Immature natural killer cell (primary cell): ENCODE data around the gene DYNLT2B. TPM values are rescaled to one million over a fixed set of nuclear protein-coding genes. Genes with fewer than 3 reads are reported as not detected.
A peak's percentile ranks its signal among the peaks of the same experiment; 100 is the strongest.

ENCODE experiments used
- DNase-seq, 3 donors: peaks; one replicate each; pipeline ENCODE4 v3.0.0; 2022; ENCODE audit warnings: mixed read lengths in 1 of 3
- H3K27ac Mint-ChIP-seq, 6 donors: one replicate each; pipeline ENCODE4 v1.8.0; 2020; ENCODE audit warnings: mixed read lengths in 6 of 6, mild to moderate bottlenecking in 5 of 6, inconsistent platforms in 4 of 6, moderate library complexity in 3 of 6
- H3K27me3 Mint-ChIP-seq, 3 donors: one replicate each; pipeline ENCODE4 v1.8.0; 2020 to 2021; ENCODE audit warnings: low read depth in 3 of 3, mild to moderate bottlenecking in 3 of 3, mixed read lengths in 3 of 3, moderate library complexity in 3 of 3, inconsistent platforms in 1 of 3
- H3K36me3 Mint-ChIP-seq, 3 donors: one replicate each; pipeline ENCODE4 v1.8.0; 2020; ENCODE audit warnings: mixed read lengths in 3 of 3, inconsistent platforms in 2 of 3, mild to moderate bottlenecking in 2 of 3
- H3K4me1 Mint-ChIP-seq, 2 donors: one replicate each; pipeline ENCODE4 v1.8.0; 2020; ENCODE audit warnings: inconsistent platforms in 2 of 2, mild to moderate bottlenecking in 2 of 2, mixed read lengths in 2 of 2, moderate library complexity in 1 of 2
- H3K4me3 Mint-ChIP-seq, 5 donors: one replicate each; pipeline ENCODE4 v1.8.0; 2020; ENCODE audit warnings: mild to moderate bottlenecking in 5 of 5, mixed read lengths in 5 of 5, inconsistent platforms in 3 of 5, moderate library complexity in 3 of 5
- H3K9me3 Mint-ChIP-seq, 6 donors: one replicate each; pipeline ENCODE4 v1.8.0; 2020; ENCODE audit warnings: mild to moderate bottlenecking in 6 of 6, mixed read lengths in 6 of 6, inconsistent platforms in 4 of 6, moderate library complexity in 3 of 6
- polyA plus RNA-seq, 3 donors: library from polyadenylated mRNA; unstranded; fragments of 300-500 nt; fragmentation: Illumina TruSeq; gene quantifications; one replicate each; pipeline ENCODE4 v1.2.3, GENCODE V29; 2021

DYNLT2B gene
- polyA plus RNA-seq, 3 donors from 2014 or later = 15.6 to 17.8 (median 16.8) TPM

GRCh38 chr3:196340466-196340865 lies 22.4 kb upstream of the DYNLT2B start:
- Mint-ChIP-seq H3K27ac (peak overlapping the region in 2 of 6 donors; percentile 56 to 69), H3K36me3 (peaks cover 0 to under 1% (median 0%) of the 10 kb centered on the region in 3 donors), H3K4me1 (peaks cover 5 to 14% of the 10 kb centered on the region in 2 donors), H3K9me3 (no peaks in the 10 kb centered on the region), H3K4me3 (no peak overlapping the region), H3K27me3 (peaks cover 0 to 8% (median 1%) of the 10 kb centered on the region in 3 donors)
- no peak for DNase-seq

GRCh38 chr3:196339493-196340254 lies 21.6 kb upstream of the DYNLT2B start:
- no peaks in the 10 kb centered on the region for H3K9me3 Mint-ChIP-seq
- H3K4me3 Mint-ChIP-seq = peak overlapping the region in 1 of 5 donors; percentile 10
- no peak for DNase-seq
- H3K4me1 Mint-ChIP-seq = peaks cover 3 to 14% of the 10 kb centered on the region in 2 donors
- H3K27me3 Mint-ChIP-seq = peaks cover 0 to 8% (median 1%) of the 10 kb centered on the region in 3 donors
- no peaks in the 10 kb centered on the region for H3K36me3 Mint-ChIP-seq
- H3K27ac Mint-ChIP-seq = peak overlapping the region in 3 of 6 donors; percentile 56 to 91 (median 72)

- H3K27me3 Mint-ChIP-seq = peaks cover 0 to 8% (median 1%) of the 10 kb centered on the region in 3 donors
These were observed 21.0 kb upstream of the DYNLT2B start for GRCh38 chr3:196339044-196339443.

GRCh38 chr3:196336319-196337145 lies 18.5 kb upstream of the DYNLT2B start:
- Mint-ChIP-seq H3K36me3 (no peaks in the 10 kb centered on the region), H3K4me3 (peak overlapping the region in 4 of 5 donors; percentile 69 to 94 (median 76)), H3K4me1 (peaks cover 0 to 12% of the 10 kb centered on the region in 2 donors), H3K9me3 (no peaks in the 10 kb centered on the region), H3K27me3 (peaks cover 0 to 11% (median 1%) of the 10 kb centered on the region in 3 donors), H3K27ac (peak overlapping the region in 5 of 6 donors; percentile 13 to 91 (median 45))
- DNase-seq = no peak

More at GRCh38 chr3:196339044-196339443, 21.0 kb upstream of the DYNLT2B start:
- Mint-ChIP-seq H3K36me3 (no peaks in the 10 kb centered on the region), H3K9me3 (no peaks in the 10 kb centered on the region), H3K4me3 (peak overlapping the region in 3 of 5 donors; percentile 9 to 94 (median 73)), H3K4me1 (peaks cover 0 to 12% of the 10 kb centered on the region in 2 donors), H3K27ac (peak overlapping the region; percentile 40 to 91 (median 70))
- DNase-seq = no peak

GRCh38 chr3:196335503-196335948 lies 17.5 kb upstream of the DYNLT2B start:
- no peaks in the 10 kb centered on the region for H3K9me3 Mint-ChIP-seq
- no peaks in the 10 kb centered on the region for H3K36me3 Mint-ChIP-seq
- H3K4me1 Mint-ChIP-seq = peaks cover 0 to 12% of the 10 kb centered on the region in 2 donors
- peaks cover 0 to 11% (median 1%) of the 10 kb centered on the region in 3 donors for H3K27me3 Mint-ChIP-seq
- peak overlapping the region in 4 of 6 donors; percentile 51 to 89 (median 76) for H3K27ac Mint-ChIP-seq
- no peak for DNase-seq
- H3K4me3 Mint-ChIP-seq = peak overlapping the region; percentile 52 to 84 (median 60)

- DNase-seq = no peak
- Mint-ChIP-seq H3K27me3 (peaks cover 0 to 11% (median 1%) of the 10 kb centered on the region in 3 donors), H3K9me3 (no peaks in the 10 kb centered on the region), H3K4me3 (no peak overlapping the region), H3K27ac (no peak overlapping the region), H3K36me3 (peaks cover 0 to 5% (median 0%) of the 10 kb centered on the region in 3 donors), H3K4me1 (peaks cover 0 to 12% of the 10 kb centered on the region in 2 donors)
These were observed 16.9 kb upstream of the DYNLT2B start for GRCh38 chr3:196334982-196335381.

GRCh38 chr3:196332168-196332567 lies 14.1 kb upstream of the DYNLT2B start:
- peaks cover 0 to 6% (median 0%) of the 10 kb centered on the region in 3 donors for H3K36me3 Mint-ChIP-seq
- peaks cover 0 to 4% (median 0%) of the 10 kb centered on the region in 3 donors for H3K27me3 Mint-ChIP-seq
- H3K4me3 Mint-ChIP-seq = no peak overlapping the region
- no peaks in the 10 kb centered on the region for H3K9me3 Mint-ChIP-seq
- H3K27ac Mint-ChIP-seq = no peak overlapping the region
- no peak for DNase-seq
- peaks cover 0 to 2% of the 10 kb centered on the region in 2 donors for H3K4me1 Mint-ChIP-seq

GRCh38 chr3:196327405-196327804 lies 9.4 kb upstream of the DYNLT2B start:
- H3K9me3 Mint-ChIP-seq = no peaks in the 10 kb centered on the region
- peak overlapping the region in 1 of 5 donors; percentile 1 for H3K4me3 Mint-ChIP-seq
- H3K4me1 Mint-ChIP-seq = peaks cover 0 to 6% of the 10 kb centered on the region in 2 donors
- peak overlapping the region in 4 of 6 donors; percentile 53 to 81 (median 72) for H3K27ac Mint-ChIP-seq
- no peak for DNase-seq
- H3K27me3 Mint-ChIP-seq = peaks cover 0 to 2% (median 0%) of the 10 kb centered on the region in 3 donors
- peaks cover 0 to 9% (median 0%) of the 10 kb centered on the region in 3 donors for H3K36me3 Mint-ChIP-seq

- DNase-seq = peak in 2 of 3 donors; percentile 13 to 43
- Mint-ChIP-seq H3K36me3 (peaks cover 0 to 9% (median 0%) of the 10 kb centered on the region in 3 donors), H3K4me3 (peak overlapping the region in 2 of 5 donors; percentile 10 to 17), H3K27ac (peak overlapping the region; percentile 16 to 92 (median 78)), H3K4me1 (peaks cover 0 to 6% of the 10 kb centered on the region in 2 donors), H3K27me3 (peaks cover 0 to 2% (median 0%) of the 10 kb centered on the region in 3 donors), H3K9me3 (no peaks in the 10 kb centered on the region)
These were observed 8.9 kb upstream of the DYNLT2B start for GRCh38 chr3:196326936-196327335.

- no peak for DNase-seq
- H3K4me3 Mint-ChIP-seq = no peak overlapping the region
- H3K27me3 Mint-ChIP-seq = peaks cover 0 to 5% (median 2%) of the 10 kb centered on the region in 3 donors
- no peak overlapping the region for H3K27ac Mint-ChIP-seq
- H3K36me3 Mint-ChIP-seq = peaks cover 0 to 3% (median 0%) of the 10 kb centered on the region in 3 donors
- no peaks in the 10 kb centered on the region for H3K9me3 Mint-ChIP-seq
- peaks cover 0 to 13% of the 10 kb centered on the region in 2 donors for H3K4me1 Mint-ChIP-seq
These were observed 5.7 kb upstream of the DYNLT2B start for GRCh38 chr3:196323691-196324090.

- no peak for DNase-seq
- peaks cover 5 to 9% (median 7%) of the 10 kb centered on the region in 3 donors for H3K27me3 Mint-ChIP-seq
- no peaks in the 10 kb centered on the region for H3K9me3 Mint-ChIP-seq
- no peak overlapping the region for H3K4me3 Mint-ChIP-seq
- H3K36me3 Mint-ChIP-seq = peaks cover 0 to 3% (median 0%) of the 10 kb centered on the region in 3 donors
- peaks cover 0 to 13% of the 10 kb centered on the region in 2 donors for H3K4me1 Mint-ChIP-seq
- H3K27ac Mint-ChIP-seq = no peak overlapping the region
These were observed 5.0 kb upstream of the DYNLT2B start for GRCh38 chr3:196323016-196323415.

GRCh38 chr3:196321162-196321561 lies 3.1 kb upstream of the DYNLT2B start:
- DNase-seq = no peak
- Mint-ChIP-seq H3K36me3 (peaks cover 0 to 3% (median 0%) of the 10 kb centered on the region in 3 donors), H3K27me3 (peaks cover 13 to 23% (median 18%) of the 10 kb centered on the region in 3 donors), H3K27ac (no peak overlapping the region), H3K9me3 (no peaks in the 10 kb centered on the region), H3K4me3 (no peak overlapping the region), H3K4me1 (peaks cover 6 to 13% of the 10 kb centered on the region in 2 donors)

GRCh38 chr3:196320137-196320536 lies 2.1 kb upstream of the DYNLT2B start:
- Mint-ChIP-seq H3K9me3 (no peaks in the 10 kb centered on the region), H3K36me3 (peaks cover 0 to 3% (median 0%) of the 10 kb centered on the region in 3 donors), H3K27me3 (peaks cover 13 to 23% (median 16%) of the 10 kb centered on the region in 3 donors), H3K4me1 (peaks cover 6 to 13% of the 10 kb centered on the region in 2 donors), H3K4me3 (peak overlapping the region in 4 of 5 donors; percentile 32 to 70 (median 45)), H3K27ac (peak overlapping the region in 2 of 6 donors; percentile 17 to 40)
- no peak for DNase-seq
